ENCODE measurements around the gene KIAA0586. TPM values are rescaled to one million over a fixed set of nuclear protein-coding genes. Genes with fewer than 3 reads are reported as not detected.

KIAA0586 gene
- total RNA-seq, 1 donor from 2014 or later = 14.5 TPM

- DNase-seq (ENCODE audit: low spot score) = no peak
- H3K4me3 Mint-ChIP-seq (ENCODE audit: unreplicated experiment) = no peak overlapping the region
- peaks cover 7% of the 10 kb centered on the region for H3K36me3 Mint-ChIP-seq (ENCODE audit: low read depth)
- H3K9me3 Mint-ChIP-seq (ENCODE audit: low read depth) = no peaks in the 10 kb centered on the region
- no peak overlapping the region for H3K27ac Mint-ChIP-seq (ENCODE audit: unreplicated experiment)
- TF ChIP-seq, protein P1, sequence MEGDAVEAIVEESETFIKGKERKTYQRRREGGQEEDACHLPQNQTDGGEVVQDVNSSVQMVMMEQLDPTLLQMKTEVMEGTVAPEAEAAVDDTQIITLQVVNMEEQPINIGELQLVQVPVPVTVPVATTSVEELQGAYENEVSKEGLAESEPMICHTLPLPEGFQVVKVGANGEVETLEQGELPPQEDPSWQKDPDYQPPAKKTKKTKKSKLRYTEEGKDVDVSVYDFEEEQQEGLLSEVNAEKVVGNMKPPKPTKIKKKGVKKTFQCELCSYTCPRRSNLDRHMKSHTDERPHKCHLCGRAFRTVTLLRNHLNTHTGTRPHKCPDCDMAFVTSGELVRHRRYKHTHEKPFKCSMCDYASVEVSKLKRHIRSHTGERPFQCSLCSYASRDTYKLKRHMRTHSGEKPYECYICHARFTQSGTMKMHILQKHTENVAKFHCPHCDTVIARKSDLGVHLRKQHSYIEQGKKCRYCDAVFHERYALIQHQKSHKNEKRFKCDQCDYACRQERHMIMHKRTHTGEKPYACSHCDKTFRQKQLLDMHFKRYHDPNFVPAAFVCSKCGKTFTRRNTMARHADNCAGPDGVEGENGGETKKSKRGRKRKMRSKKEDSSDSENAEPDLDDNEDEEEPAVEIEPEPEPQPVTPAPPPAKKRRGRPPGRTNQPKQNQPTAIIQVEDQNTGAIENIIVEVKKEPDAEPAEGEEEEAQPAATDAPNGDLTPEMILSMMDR (IDR thresholded peaks at IDR 0.05) = no peak
- H3K27me3 Mint-ChIP-seq (ENCODE audit: low read depth) = no peaks in the 10 kb centered on the region
- peaks cover 5% of the 10 kb centered on the region for H3K4me1 Mint-ChIP-seq (ENCODE audit: low read depth)
These were observed 37.1 kb downstream of the KIAA0586 start for GRCh38 chr14:58464652-58465051.

DNA sequence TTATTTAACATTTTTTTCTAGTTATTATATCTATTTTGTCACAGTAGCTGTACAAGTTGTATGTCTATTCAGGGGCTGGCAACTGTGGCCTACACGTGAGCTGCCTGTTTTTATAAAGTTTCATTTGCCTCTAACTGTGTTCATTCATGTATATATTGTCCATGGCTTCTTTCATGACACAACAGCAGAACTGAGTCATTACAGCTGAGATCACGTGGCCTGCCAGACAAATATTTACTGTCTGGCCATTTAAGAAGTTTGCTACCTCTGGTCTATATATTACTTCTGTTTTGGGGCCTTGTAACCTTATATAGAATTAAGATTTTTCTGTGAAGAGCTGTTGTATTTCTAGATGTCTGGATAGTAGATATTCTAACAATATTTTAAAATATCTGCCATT, 37.9 kb downstream of the KIAA0586 start:
- no peak for DNase-seq (ENCODE audit: low spot score)
- no peak overlapping the region for H3K27ac Mint-ChIP-seq (ENCODE audit: unreplicated experiment)
- no peak overlapping the region for H3K4me3 Mint-ChIP-seq (ENCODE audit: unreplicated experiment)
- H3K27me3 Mint-ChIP-seq (ENCODE audit: low read depth) = no peaks in the 10 kb centered on the region
- TF ChIP-seq, protein P1 (IDR thresholded peaks at IDR 0.05) = no peak
- no peaks in the 10 kb centered on the region for H3K9me3 Mint-ChIP-seq (ENCODE audit: low read depth)
- peaks cover 7% of the 10 kb centered on the region for H3K36me3 Mint-ChIP-seq (ENCODE audit: low read depth)
- peaks cover 5% of the 10 kb centered on the region for H3K4me1 Mint-ChIP-seq (ENCODE audit: low read depth)

- Mint-ChIP-seq H3K27ac (ENCODE audit: unreplicated experiment) (no peak overlapping the region), H3K27me3 (ENCODE audit: low read depth) (no peaks in the 10 kb centered on the region), H3K4me1 (ENCODE audit: low read depth) (peaks cover 5% of the 10 kb centered on the region), H3K36me3 (ENCODE audit: low read depth) (peaks cover 7% of the 10 kb centered on the region), H3K4me3 (ENCODE audit: unreplicated experiment) (no peak overlapping the region), H3K9me3 (ENCODE audit: low read depth) (no peaks in the 10 kb centered on the region)
- DNase-seq (ENCODE audit: low spot score) = no peak
- TF ChIP-seq, protein P1 (IDR thresholded peaks at IDR 0.05) = no peak
These were observed 38.9 kb downstream of the KIAA0586 start for GRCh38 chr14:58466459-58466858.

GRCh38 chr14:58467575-58467974, 40.1 kb downstream of the KIAA0586 start:
- Mint-ChIP-seq H3K9me3 (ENCODE audit: low read depth) (no peaks in the 10 kb centered on the region), H3K27ac (ENCODE audit: unreplicated experiment) (no peak overlapping the region), H3K27me3 (ENCODE audit: low read depth) (no peaks in the 10 kb centered on the region), H3K4me3 (ENCODE audit: unreplicated experiment) (no peak overlapping the region), H3K4me1 (ENCODE audit: low read depth) (peaks cover 5% of the 10 kb centered on the region), H3K36me3 (ENCODE audit: low read depth) (peaks cover 11% of the 10 kb centered on the region)
- no peak for DNase-seq (ENCODE audit: low spot score)
- TF ChIP-seq, protein P1 (IDR thresholded peaks at IDR 0.05) = peak; percentile 10

GRCh38 chr14:58469309-58469708, 41.8 kb downstream of the KIAA0586 start:
- Mint-ChIP-seq H3K27me3 (ENCODE audit: low read depth) (no peaks in the 10 kb centered on the region), H3K4me1 (ENCODE audit: low read depth) (peaks cover 5% of the 10 kb centered on the region), H3K4me3 (ENCODE audit: unreplicated experiment) (no peak overlapping the region), H3K9me3 (ENCODE audit: low read depth) (no peaks in the 10 kb centered on the region), H3K27ac (ENCODE audit: unreplicated experiment) (no peak overlapping the region), H3K36me3 (ENCODE audit: low read depth) (peaks cover 11% of the 10 kb centered on the region)
- DNase-seq (ENCODE audit: low spot score) = no peak
- TF ChIP-seq, protein P1 (IDR thresholded peaks at IDR 0.05) = no peak
